H1 (cell line): ENCODE measurements around the gene ACTN4. TPM values are rescaled to one million over a fixed set of nuclear protein-coding genes. Genes with fewer than 3 reads are reported as not detected.

Experiments
- CTCF ChIA-PET: fragments of 300-600 bp; sonication (Branson Sonifier 250); formaldehyde crosslinking; loops from one replicate; lab custom pipeline; 2021; ENCODE audit not compliant: partially characterized antibody; lab: Charles Lee
- POLR2A ChIA-PET: fragments of 300-600 bp; sonication (Branson Sonifier 250); formaldehyde crosslinking; loops from one replicate; lab custom pipeline; 2021; ENCODE audit warnings: inconsistent platforms; ENCODE audit not compliant: partially characterized antibody; lab: Charles Lee
- DNase-seq, 2 experiments: peaks; one replicate each; pipeline versions ENCODE4 v3.0.0 to v3.0.0-alpha.2; 2010 to 2022; ENCODE audit warnings: low spot score in 2 of 2, low read depth in 1 of 2, mixed read lengths in 1 of 2
- FAIRE-seq: peaks from 2 replicates; lab custom pipeline; 2011; peaks lifted over from hg19 to GRCh38; lab: Jason Lieb, UNC
- H2AFZ ChIP-seq: 2 replicates; pipeline ENCODE4 v1.8.1; 2012; ENCODE audit warnings: low read length, inconsistent platforms
- H2AK5ac ChIP-seq: 2 replicates; pipeline ENCODE4 v1.6.1; 2013; ENCODE audit warnings: low read depth, low read length
- H2BK120ac ChIP-seq: replicated peaks from 2 replicates; pipeline ENCODE3; 2013; ENCODE audit warnings: low read depth, low read length, inconsistent platforms
- H2BK12ac ChIP-seq: 2 replicates; pipeline ENCODE4 v1.6.1; 2013; ENCODE audit warnings: low read depth, low read length
- H2BK15ac ChIP-seq: 2 replicates; pipeline ENCODE4 v1.6.1; 2013; ENCODE audit warnings: low read length
- H2BK20ac ChIP-seq: 2 replicates; pipeline ENCODE4 v1.6.1; 2013; ENCODE audit warnings: low read length
- H2BK5ac ChIP-seq: 2 replicates; pipeline ENCODE4 v1.6.1; 2013; ENCODE audit warnings: low read depth, low read length
- H3K14ac ChIP-seq: 2 replicates; pipeline ENCODE4 v1.6.1; 2013; ENCODE audit warnings: inconsistent platforms; ENCODE audit not compliant: insufficient read length
- H3K18ac ChIP-seq: 2 replicates; pipeline ENCODE4 v1.6.1; 2013; ENCODE audit warnings: low read length; ENCODE audit errors: extremely low read depth
- H3K23ac ChIP-seq: 2 replicates; pipeline ENCODE4 v1.6.1; 2013; ENCODE audit warnings: inconsistent platforms; ENCODE audit not compliant: insufficient read length
- H3K23me2 ChIP-seq: 2 replicates; pipeline ENCODE4 v1.6.1; 2013; ENCODE audit warnings: low read depth, low read length
- H3K27ac ChIP-seq: 2 replicates; pipeline ENCODE4 v1.6.1; 2011; ENCODE audit warnings: low read depth, low read length, inconsistent platforms
- H3K27me3 ChIP-seq, 4 experiments: replicated peaks in 1 of 4; 1 replicate in 1 of 4; 2 replicates in 3 of 4; pipeline versions ENCODE4 v1.6.1 to v1.8.1; 2011 to 2013; ENCODE audit warnings: low read length in 3 of 4, mild to moderate bottlenecking in 3 of 4, inconsistent platforms in 2 of 4, mixed read lengths in 2 of 4, moderate library complexity in 1 of 4; ENCODE audit not compliant: control insufficient read depth in 3 of 4, insufficient read depth in 3 of 4; ENCODE audit errors: extremely low read depth in 1 of 4
- H3K36me3 ChIP-seq, 4 experiments: 2 replicates each; pipeline versions ENCODE4 v1.6.1 to v1.8.1; 2011 to 2013; ENCODE audit warnings: mild to moderate bottlenecking in 4 of 4, low read length in 3 of 4, moderate library complexity in 2 of 4, control low read depth in 1 of 4, inconsistent platforms in 1 of 4; ENCODE audit not compliant: insufficient read depth in 4 of 4, control insufficient read depth in 2 of 4
- H3K4ac ChIP-seq: replicated peaks from 2 replicates; pipeline ENCODE3; 2013; ENCODE audit warnings: low read length, low read depth, mixed read lengths, inconsistent platforms; ENCODE audit not compliant: insufficient read length
- H3K4me1 ChIP-seq, 4 experiments: replicated peaks in 1 of 4; 1 replicate in 1 of 4; 2 replicates in 3 of 4; pipeline versions ENCODE4 v1.6.1 to v1.8.1; 2011 to 2013; ENCODE audit warnings: low read length in 3 of 4, inconsistent platforms in 2 of 4, mixed read lengths in 1 of 4; ENCODE audit not compliant: insufficient read depth in 4 of 4, control insufficient read depth in 3 of 4
- H3K4me2 ChIP-seq, 2 experiments: 2 replicates each; pipeline versions ENCODE4 v1.6.1 to v1.8.1; 2011 to 2013; ENCODE audit warnings: low read depth in 2 of 2, low read length in 2 of 2, control low read depth in 1 of 2, inconsistent platforms in 1 of 2, mild to moderate bottlenecking in 1 of 2; ENCODE audit not compliant: insufficient read depth in 1 of 2
- H3K4me3 ChIP-seq, 4 experiments: fragments of 200-600, 300-600 bp in 1 of 4; sonication (generic), shearing (Covaris generic), sonication (Bioruptor Twin) in 1 of 4; 2 replicates each; pipeline versions ENCODE4 v1.5.1 to v1.8.1; 2011 to 2016; ENCODE audit warnings: low read length in 4 of 4, low read depth in 3 of 4, control low read depth in 2 of 4, inconsistent platforms in 2 of 4, mild to moderate bottlenecking in 2 of 4, mixed read lengths in 1 of 4, moderate library complexity in 1 of 4; ENCODE audit not compliant: insufficient read depth in 2 of 4; ENCODE audit errors: extremely low read depth in 1 of 4
- H3K56ac ChIP-seq: replicated peaks from 2 replicates; pipeline ENCODE3; 2013; ENCODE audit warnings: low read depth, mild to moderate bottlenecking, mixed read lengths, low read length, inconsistent platforms; ENCODE audit not compliant: insufficient read length
- H3K79me1 ChIP-seq: 2 replicates; pipeline ENCODE4 v1.6.1; 2013; ENCODE audit warnings: low read depth, low read length, control low read depth
- H3K79me2 ChIP-seq, 2 experiments: 2 replicates each; pipeline versions ENCODE4 v1.6.1 to v1.8.1; 2012 to 2013; ENCODE audit warnings: low read length in 2 of 2, mild to moderate bottlenecking in 2 of 2, inconsistent platforms in 1 of 2; ENCODE audit not compliant: insufficient read depth in 2 of 2, control insufficient read depth in 1 of 2
- H3K9ac ChIP-seq, 4 experiments: replicated peaks in 1 of 4; 1 replicate in 1 of 4; 2 replicates in 3 of 4; pipeline versions ENCODE4 v1.6.1 to v1.8.1; 2011 to 2013; ENCODE audit warnings: low read depth in 3 of 4, low read length in 3 of 4, control low read depth in 2 of 4, mild to moderate bottlenecking in 2 of 4, moderate library complexity in 2 of 4, inconsistent platforms in 1 of 4; ENCODE audit errors: extremely low read depth in 1 of 4
- H3K9me3 ChIP-seq, 2 experiments: 2 replicates each; pipeline versions ENCODE4 v1.6.1 to v1.8.1; 2012 to 2013; ENCODE audit warnings: mild to moderate bottlenecking in 2 of 2, moderate library complexity in 2 of 2, control low read depth in 1 of 2, inconsistent platforms in 1 of 2, low read depth in 1 of 2, low read length in 1 of 2, mixed read lengths in 1 of 2; ENCODE audit not compliant: insufficient read depth in 2 of 2
- H4K20me1 ChIP-seq, 2 experiments: replicated peaks in 1 of 2; 2 replicates each; pipeline versions ENCODE3 to v1.8.1; 2011 to 2013; ENCODE audit warnings: inconsistent platforms in 2 of 2, low read length in 2 of 2, mild to moderate bottlenecking in 1 of 2; ENCODE audit not compliant: insufficient read depth in 2 of 2, control insufficient read depth in 1 of 2
- H4K5ac ChIP-seq: 2 replicates; pipeline ENCODE4 v1.6.1; 2013; ENCODE audit warnings: low read length, low read depth, mixed read lengths, inconsistent platforms; ENCODE audit not compliant: insufficient read length
- H4K8ac ChIP-seq: 2 replicates; pipeline ENCODE4 v1.8.0; 2013; ENCODE audit warnings: mild to moderate bottlenecking, moderate library complexity, low read length, inconsistent platforms; ENCODE audit not compliant: insufficient read depth; ENCODE audit errors: extremely low read depth
- H4K91ac ChIP-seq: replicated peaks from 2 replicates; pipeline ENCODE3; 2013; ENCODE audit warnings: low read length, mixed read lengths, inconsistent platforms; ENCODE audit not compliant: insufficient read length
- ATF3 ChIP-seq: IDR thresholded peaks from 2 replicates; pipeline ENCODE4 v1.6.1; 2011; ENCODE audit warnings: low read depth, mild to moderate bottlenecking, low read length; ENCODE audit not compliant: insufficient read depth
- BCL11A ChIP-seq, 2 experiments: IDR thresholded peaks; one replicate each; pipeline ENCODE4 v1.6.1; 2011; ENCODE audit warnings: low read depth in 2 of 2, low read length in 2 of 2, mild to moderate bottlenecking in 2 of 2
- CBX8 ChIP-seq: fragments of 300-800, 300-1000 bp; sonication (generic); IDR thresholded peaks from 2 replicates; pipeline ENCODE4 v1.7.1; 2016; ENCODE audit warnings: low read depth, low read length, borderline replicate concordance
- CHD1 ChIP-seq: IDR thresholded peaks from 2 replicates; pipeline ENCODE4 v1.6.1; 2012; ENCODE audit warnings: low read depth, low read length, improper control_type of control experiment
- KDM5A ChIP-seq: fragments of 200-600 bp; IDR thresholded peaks from 2 replicates; pipeline ENCODE4 v1.7.1; 2012; ENCODE audit warnings: mild to moderate bottlenecking, low read length, inconsistent platforms, mixed read lengths
- PHF8 ChIP-seq: fragments of 200-600 bp; sonication (generic); conservative IDR thresholded peaks from 2 replicates; pipeline ENCODE4 v1.7.1; 2012; ENCODE audit warnings: low read depth, mild to moderate bottlenecking, inconsistent platforms, low read length, moderate library complexity
- RFX5 ChIP-seq: IDR thresholded peaks from 2 replicates; pipeline ENCODE4 v1.6.1; 2011; ENCODE audit warnings: low read depth, low read length, improper control_type of control experiment, borderline replicate concordance
- SAP30 ChIP-seq: fragments of 300-600 bp; sonication (generic); IDR thresholded peaks from 2 replicates; pipeline ENCODE4 v1.7.1; 2012; ENCODE audit warnings: low read length, moderate library complexity, mild to moderate bottlenecking, inconsistent platforms; ENCODE audit not compliant: insufficient read depth, insufficient replicate concordance
- SIRT6 ChIP-seq: IDR thresholded peaks from one replicate; pipeline ENCODE4 v1.7.1; 2012; ENCODE audit warnings: low read length, inconsistent platforms
- SP2 ChIP-seq: IDR thresholded peaks from 2 replicates; pipeline ENCODE4 v1.6.1; 2012; ENCODE audit warnings: mild to moderate bottlenecking, low read length, inconsistent platforms
- TAF1 ChIP-seq: IDR thresholded peaks from 2 replicates; pipeline ENCODE4 v1.6.1; 2011; ENCODE audit warnings: mild to moderate bottlenecking, low read depth, low read length
- YY1 ChIP-seq: IDR thresholded peaks from 2 replicates; pipeline ENCODE4 v1.6.1; 2011; ENCODE audit warnings: low read depth, mild to moderate bottlenecking, low read length
- WGBS, 2 experiments: shearing (Covaris generic) in 1 of 2; methylation state at CpG; one replicate each; pipeline versions ENCODE4 v1.1.6 to v1.1.7; 2013 to 2015; ENCODE audit warnings: low lambda C conversion rate in 2 of 2, mixed read lengths in 2 of 2, inconsistent platforms in 1 of 2, low coverage in 1 of 2, missing lambda C conversion rate in 1 of 2; ENCODE audit not compliant: insufficient replicate concordance in 2 of 2, insufficient coverage in 1 of 2, insufficient read length in 1 of 2; ENCODE audit errors: extremely low coverage in 1 of 2, missing lambda C conversion rate in 1 of 2; 5-methylcytosine and 5-hydroxymethylcytosine counted together
- polyA plus RNA-seq, 7 experiments: library from polyadenylated mRNA; depleted of rRNA in 3 of 7; stranded (reverse) in 5 of 7; unstranded in 2 of 7; fragments of >200 nt in 5 of 7; fragments of 200-250 nt in 2 of 7; gene quantifications; 1 replicate in 5 of 7; 2 replicates in 1 of 7; 4 replicates in 1 of 7; pipeline versions ENCODE4 v1.2.1 to v1.2.3, GENCODE V29; 2011 to 2013; ENCODE audit warnings: missing spikeins in 2 of 7, mixed read lengths in 2 of 7
- total RNA-seq: library from RNA; stranded (reverse); fragmentation: NEBNext Ultra II Directional; extraction: Animal tissue kit (Norgen Biotek cat#: 25700); gene quantifications from 2 replicates; pipeline ENCODE4 v1.2.1, GENCODE V29; 2021

Gene ACTN4
- total and polyA plus RNA-seq, 2 of the 8 experiments (the other 6 are each of a cell fraction or from before 2014, with no cell fraction given), result 211 to 520 TPM

- Histone ChIP-seq H3K79me1 (peaks cover 4% of the 10 kb centered on the region), H2AFZ (no peak overlapping the region), H2BK15ac (no peak overlapping the region), H3K23ac (no peak overlapping the region), H3K4me2 (no peak overlapping the region), H2BK5ac (no peak overlapping the region; the same call in 1 of the 2 replicates), H2AK5ac (no peak overlapping the region), H3K36me3 (peaks cover 34 to 80% (median 60%) of the 10 kb centered on the region in 4 experiments; a peak in 7 of 8 replicates), H3K27me3 (no peaks in the 10 kb centered on the region; a peak in 1 of 7 replicates), H3K4ac (no peak overlapping the region), H2BK120ac (no peak overlapping the region), H4K8ac (no peak overlapping the region), H3K4me3 (no peak overlapping the region), H3K14ac (no peak overlapping the region), H3K23me2 (no peaks in the 10 kb centered on the region), H3K9me3 (no peaks in the 10 kb centered on the region), H3K79me2 (no peaks in the 10 kb centered on the region), H2BK20ac (no peak overlapping the region), H3K4me1 (no peaks in the 10 kb centered on the region), H3K56ac (no peak overlapping the region), H4K91ac (no peak overlapping the region), H3K9ac (no peak overlapping the region; a peak in 1 of 7 replicates), H2BK12ac (no peak overlapping the region), H4K20me1 (peaks cover 5 to 20% of the 10 kb centered on the region in 2 experiments), H3K27ac (no peak overlapping the region), H4K5ac (no peak overlapping the region), H3K18ac (no peak overlapping the region)
- ChIA-PET CTCF (interaction anchor here (0.6 to 2.0 kb wide), 8 partner anchors 8 to 78 kb away, joined by 3 to 8 read pairs (median 4); no protein-coding TSS in a partner anchor), POLR2A (interaction anchor here (0.7 to 2.4 kb wide), 7 partner anchors 9 to 123 kb away, joined by 3 to 13 read pairs (median 5); no protein-coding TSS in a partner anchor)
- FAIRE-seq (no peak), DNase-seq (no peak)
- WGBS, 2 experiments, result 86% methylated on average over 10 of the region's 15 CpGs; no CpG with 5 or more reads in 1 of the 2 experiments
- no peak for TF ChIP-seq PHF8
- no peak for TF ChIP-seq SAP30
- TF ChIP-seq YY1, result no peak
- no peak for TF ChIP-seq RFX5
- no peak for TF ChIP-seq ATF3
- no peak for TF ChIP-seq CHD1
- TF ChIP-seq CBX8, result no peak
- TF ChIP-seq SP2, result no peak
- TF ChIP-seq KDM5A, result no peak
- no peak for TF ChIP-seq BCL11A (IDR thresholded peaks at IDR 0.05; ENCODE audit: low read depth in 2 of 2, low read length in 2 of 2)
- TF ChIP-seq TAF1, result no peak
- no peak for TF ChIP-seq SIRT6
These were observed 64.8 kb downstream of the ACTN4 start for GRCh38 chr19:38712161-38712748.
